Activated CD4-positive, alpha-beta T cell treated with anti-CD3 and anti-CD28 coated beads, Interleukin-2, Interleukin-4, amounts not matched to agents 100 ng/mL and 50 ng/mL, durations not matched to agents 16 hours and 8 hours (primary cell): ENCODE data around the gene PLSCR5.

Experiments used
- DNase-seq: peaks from one replicate; pipeline ENCODE4 v3.0.0-alpha.2; 2020; ENCODE audit warnings: low spot score

The PLSCR5 gene

DNA sequence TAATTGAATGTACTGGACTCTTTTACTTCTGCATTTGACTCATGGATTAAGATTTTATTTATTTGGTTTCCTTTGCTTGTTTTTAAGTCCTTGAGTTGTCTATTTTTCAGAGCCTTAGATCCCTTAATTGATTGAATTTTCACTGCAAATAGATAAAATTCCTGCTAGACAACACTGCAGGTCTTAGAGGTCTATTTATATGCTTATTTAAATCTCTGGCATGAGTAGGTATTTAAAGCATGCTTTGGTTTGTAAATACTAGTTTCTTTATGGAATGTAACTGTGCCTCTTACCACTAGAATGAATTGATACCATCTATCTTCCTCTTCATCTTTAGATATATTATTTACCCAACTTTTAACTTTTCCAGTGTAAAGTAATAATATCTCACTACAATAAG, 20.0 kb downstream of the PLSCR5 start:
- no peak for DNase-seq

DNA sequence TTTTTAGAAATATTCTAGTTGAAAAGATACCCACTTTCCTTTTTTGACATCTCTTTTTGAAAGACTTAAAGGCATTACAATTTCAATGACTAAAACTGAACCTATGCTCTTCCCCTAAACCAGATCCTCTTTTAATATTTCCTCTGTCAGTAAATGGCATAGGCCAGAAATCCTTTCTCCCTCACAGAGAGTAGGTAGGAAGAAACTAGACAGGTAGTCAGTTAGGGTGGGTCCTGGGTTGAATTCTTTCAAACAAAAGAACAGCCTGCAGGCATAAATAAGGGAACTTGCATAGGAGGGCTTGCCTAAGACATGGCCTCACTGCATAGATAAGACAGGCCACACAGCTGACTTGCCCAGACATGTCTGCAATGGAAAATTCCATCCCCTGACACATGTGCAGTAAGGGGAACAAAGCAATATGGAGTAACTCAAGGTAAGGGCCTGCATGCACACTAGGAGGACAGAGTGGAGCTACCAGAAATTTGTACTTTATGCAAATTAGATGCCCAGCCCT, 23.1 kb downstream of the PLSCR5 start:
- no peak for DNase-seq

DNA sequence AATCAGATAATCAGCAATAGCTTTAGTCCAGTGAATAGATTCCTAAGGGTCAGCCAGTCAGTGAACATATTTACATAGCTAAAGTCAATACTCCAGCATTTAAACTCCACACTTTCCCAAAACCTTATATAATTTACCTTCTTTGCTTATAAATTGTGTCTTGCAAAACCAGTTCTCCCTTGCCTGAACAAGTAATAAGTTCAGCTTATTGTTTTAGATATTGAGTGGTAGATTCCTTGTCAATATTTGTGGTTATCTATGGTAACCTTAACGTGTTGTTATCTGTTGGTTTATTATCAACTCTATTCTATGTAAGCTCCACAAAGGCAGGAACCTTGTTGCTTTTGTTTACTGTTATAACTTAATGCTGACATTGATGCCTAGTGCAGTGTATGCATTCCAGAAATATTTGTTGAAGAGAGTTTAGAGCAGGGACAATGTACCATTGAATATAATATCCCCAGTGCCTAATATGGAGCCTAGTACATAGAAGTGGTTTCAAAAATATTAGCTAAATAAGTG, 24.0 kb downstream of the PLSCR5 start:
- DNase-seq, result no peak

DNA sequence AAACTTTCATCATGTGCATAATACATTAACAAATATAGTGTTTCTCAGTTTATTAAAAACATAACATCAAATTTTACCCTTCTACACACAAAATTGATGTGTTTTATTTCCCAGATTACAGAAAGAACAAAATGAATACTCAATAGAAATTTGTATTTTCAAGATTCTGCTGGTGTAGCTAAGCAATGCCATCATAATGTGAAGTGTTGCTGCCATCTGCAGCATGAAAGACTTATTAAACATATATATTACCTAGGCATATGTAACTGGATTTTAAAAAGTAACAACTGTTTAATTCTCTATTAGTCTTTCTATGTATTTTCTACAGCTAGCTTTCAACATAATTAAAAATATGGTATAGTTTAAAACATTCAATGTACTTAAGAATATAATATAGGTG, 27.5 kb downstream of the PLSCR5 start:
- peak; percentile 11 for DNase-seq

DNA sequence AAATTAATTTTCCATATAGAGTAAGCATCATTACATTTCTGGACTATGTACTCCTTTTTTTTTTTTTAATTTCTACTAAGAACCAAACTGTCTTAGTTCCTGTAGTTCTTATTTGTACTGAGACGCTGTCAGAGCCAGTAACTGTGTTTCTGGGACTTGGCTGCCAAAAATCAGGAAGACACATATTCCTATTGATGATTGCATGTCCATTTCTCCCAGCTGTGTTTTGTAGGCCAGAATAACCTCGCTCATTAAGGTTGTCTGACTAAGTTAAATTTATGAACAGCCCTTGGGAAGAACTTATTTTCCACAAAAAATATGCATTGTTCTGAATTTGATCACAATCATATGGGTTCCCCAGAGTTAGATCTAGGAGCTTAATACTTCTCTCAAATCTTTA, 29.5 kb downstream of the PLSCR5 start:
- DNase-seq, result no peak

DNA sequence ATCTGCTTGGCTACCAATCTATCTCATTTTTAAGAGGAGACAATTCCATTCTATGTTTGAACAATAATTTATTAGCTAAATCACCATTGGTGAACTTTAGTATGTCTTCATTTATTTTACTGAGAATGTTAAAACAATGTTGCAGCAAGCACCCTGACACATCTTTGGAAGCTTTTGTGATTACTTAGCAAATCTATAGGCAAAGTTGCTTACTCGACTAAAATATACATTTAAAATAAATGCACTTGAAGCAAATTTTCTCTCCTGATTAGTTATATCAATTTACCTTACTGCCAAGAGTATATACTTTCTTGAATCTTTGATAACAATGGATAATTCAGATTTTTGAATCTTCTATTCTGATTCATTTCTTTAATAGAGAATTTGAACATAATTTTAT, 31.0 kb downstream of the PLSCR5 start:
- DNase-seq, result no peak

DNA sequence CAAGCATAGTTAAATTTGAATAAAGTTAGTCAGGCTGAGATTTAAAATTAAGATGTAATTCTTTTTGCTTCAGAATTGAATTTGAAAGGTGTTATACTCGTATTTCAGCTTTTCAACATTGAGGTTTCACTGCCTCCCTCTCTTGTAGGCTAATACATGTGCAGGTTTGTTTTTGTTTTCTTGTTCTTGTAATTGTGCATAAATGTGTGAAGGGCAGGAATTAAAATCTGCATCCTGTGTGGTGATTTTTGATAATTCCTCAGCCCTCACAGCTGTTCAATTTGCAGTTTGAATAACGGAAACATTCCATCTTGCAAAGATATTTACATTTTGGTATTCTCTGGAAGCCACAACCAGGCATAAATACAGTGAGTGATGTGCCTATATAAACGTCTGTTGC, 35.8 kb downstream of the PLSCR5 start:
- DNase-seq, result no peak

DNA sequence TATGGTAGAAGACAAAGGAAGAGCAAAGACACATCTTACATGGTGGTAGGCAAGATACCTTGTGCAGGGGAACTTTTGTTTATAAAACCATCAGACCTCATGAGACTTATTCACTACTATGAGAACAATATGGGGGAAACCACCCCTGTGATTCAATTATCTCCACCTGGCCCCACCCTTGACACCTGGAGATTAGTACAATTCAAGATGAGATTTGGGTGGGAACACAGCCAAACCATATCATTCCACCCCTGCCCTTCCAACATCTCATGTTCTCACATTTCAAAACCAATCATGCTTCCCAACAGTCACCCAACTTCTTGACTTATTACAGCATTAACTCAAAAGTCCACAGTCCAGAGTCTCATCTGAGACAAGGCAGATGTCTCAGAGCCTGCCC, 39.0 kb downstream of the PLSCR5 start:
- no peak for DNase-seq

DNA sequence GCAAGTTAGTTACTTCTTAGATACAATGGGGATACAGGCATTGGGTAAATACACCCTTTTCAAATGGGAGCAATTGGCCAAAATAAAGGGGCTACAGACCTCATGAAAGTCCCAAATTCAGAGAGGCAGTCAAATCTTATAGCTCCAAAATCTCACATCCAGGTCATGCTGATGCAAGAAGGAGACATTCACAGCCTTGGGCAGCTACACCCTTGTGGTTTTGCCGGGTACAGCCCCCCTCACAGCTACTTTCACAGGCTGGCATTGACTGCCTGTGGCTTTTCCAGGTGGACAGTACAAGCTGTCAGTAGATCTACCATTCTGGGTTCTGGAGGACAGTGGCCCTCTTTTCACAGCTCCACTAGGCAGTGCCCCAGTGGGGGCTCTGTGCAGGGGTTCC, 43.3 kb downstream of the PLSCR5 start:
- DNase-seq, result no peak

DNA sequence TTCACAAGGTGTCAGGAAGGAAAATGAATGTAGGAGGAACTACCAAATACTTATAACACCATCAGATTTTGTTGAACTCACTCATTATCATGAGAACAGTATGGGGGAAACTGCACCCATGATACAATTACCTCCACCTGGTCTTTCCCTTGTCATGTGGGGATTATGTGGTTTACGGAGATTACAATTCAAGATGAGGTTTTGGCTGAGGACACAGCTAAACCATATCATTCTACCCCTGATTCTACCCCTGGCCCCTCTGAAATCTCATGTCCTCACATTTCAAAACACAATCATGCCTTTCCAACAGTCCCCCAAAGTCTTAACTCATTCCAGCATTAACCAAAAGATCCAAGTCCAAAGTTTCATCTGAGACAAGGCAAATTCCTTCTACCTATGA, 43.7 kb downstream of the PLSCR5 start:
- no peak for DNase-seq

DNA sequence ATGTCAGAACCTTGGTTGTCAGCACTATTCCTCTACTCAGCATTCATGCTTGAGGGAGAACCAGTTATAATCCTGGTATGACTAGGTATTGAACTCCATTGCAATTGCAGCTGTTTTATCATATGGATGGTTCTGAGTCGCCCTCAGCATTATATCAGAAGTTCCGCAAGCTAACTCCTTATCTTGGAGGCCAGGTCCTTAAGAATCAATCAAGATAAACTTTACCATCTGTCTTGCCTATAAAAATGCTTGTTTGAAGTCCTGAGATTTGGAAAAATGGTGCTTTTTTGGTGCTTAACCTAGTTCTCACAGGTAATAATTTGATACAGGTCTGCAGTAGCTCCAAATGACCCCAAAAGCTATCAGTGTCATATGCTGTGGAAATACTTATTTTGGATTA, 44.5 kb downstream of the PLSCR5 start:
- no peak for DNase-seq

DNA sequence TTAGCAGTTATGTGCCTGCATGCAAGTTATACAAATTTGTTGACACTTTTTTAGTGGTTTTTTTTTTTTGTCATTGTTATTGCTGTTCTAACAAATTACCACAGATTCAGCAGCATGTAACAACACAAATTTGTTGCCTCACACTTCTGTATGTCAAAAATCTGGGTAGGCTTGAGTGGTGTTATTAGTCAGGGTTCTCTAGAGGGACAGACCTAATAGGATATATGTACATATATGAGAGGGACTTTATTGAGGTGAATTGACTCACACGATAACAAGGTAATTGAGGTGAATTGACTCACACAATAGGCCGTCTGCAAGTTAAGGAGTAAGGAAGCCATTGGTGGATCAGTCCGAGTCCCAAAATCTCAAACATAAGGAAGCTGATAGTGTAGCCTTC, 45.8 kb downstream of the PLSCR5 start:
- no peak for DNase-seq

DNA sequence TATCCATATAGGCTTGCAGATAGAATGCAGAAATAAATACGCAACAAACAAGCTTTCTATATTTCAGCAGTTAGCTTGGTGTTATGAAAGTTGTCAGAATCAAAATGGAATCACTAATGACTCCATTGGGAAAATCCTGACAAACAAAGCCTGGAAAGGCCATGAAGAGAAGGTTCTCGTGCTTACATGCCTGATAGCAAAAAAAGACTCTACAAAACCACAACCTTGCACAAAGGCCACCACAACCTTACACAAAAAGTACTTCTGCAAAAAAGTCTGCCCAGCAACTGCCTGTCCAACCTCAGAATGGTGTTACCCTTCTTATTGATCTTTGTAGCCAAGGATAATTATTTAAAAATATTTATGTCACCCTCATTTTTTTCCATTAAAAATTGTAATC, 46.4 kb downstream of the PLSCR5 start:
- DNase-seq, result no peak

DNA sequence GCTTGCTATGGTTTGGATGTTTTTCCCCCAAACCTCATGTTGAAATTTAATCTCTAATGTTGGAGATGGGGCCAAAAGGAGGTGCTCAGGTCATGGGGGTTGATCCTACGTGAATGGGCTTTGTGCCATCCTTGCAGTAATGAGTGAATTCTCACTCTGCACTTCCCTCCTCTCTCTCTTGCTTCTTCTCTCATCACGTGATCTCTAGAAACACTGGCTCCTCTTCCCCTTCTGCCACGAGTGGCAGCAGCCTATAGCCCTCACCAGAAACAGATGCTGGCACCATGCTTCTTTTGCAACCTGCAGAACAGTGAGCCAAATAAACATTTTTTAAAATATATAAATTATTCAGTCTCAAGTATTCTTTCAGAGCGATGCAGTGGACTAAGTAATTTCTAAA, 47.4 kb downstream of the PLSCR5 start:
- DNase-seq, result no peak

DNA sequence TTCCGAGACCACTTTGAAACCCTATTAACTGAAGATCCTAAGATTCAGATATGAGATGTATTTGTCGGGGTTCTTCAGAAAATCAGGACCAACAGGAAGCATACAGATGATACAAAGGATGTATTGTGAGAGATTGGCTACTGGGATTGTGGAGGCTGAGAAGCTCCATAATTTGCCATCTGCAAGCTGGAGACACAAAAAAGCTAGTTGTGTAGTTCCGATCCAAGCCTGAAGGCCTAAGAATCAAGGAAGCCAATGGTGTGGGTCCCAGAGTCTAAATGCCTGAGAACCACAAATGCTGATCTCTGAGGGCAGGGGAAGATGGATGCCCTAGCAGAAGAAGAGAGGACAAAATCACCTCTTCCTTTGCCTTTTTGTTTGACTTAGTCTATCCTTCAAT, 49.8 kb downstream of the PLSCR5 start:
- DNase-seq, result no peak

DNA sequence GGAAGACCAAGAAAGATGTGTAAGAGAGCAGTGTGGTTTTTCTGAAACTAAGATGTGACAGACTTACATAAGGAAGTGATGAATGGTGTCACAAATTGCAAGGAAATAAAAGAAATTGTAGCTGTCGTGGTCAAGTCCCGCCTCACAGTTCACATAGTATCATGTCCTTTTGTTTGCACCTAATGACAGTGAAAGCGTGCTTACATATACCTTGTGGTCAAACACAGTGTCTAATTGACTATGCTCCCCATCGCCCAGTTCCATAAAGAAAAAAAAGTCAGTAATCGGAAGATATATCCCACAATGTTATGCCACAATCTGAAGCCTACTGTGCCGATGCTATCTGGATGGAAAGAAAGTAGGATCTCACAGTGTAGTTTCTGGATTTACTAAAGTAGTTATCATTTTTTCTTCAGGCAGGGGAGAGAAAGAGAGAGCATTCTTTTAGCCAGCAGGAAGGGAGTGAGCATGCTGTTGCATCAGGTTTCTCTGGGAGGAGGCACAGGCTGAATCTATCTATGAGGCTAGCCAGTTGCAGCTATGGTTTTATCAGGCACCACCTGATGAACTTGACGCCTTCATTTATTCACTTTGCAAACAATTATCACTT, 50.9 kb downstream of the PLSCR5 start:
- DNase-seq, result no peak

DNA sequence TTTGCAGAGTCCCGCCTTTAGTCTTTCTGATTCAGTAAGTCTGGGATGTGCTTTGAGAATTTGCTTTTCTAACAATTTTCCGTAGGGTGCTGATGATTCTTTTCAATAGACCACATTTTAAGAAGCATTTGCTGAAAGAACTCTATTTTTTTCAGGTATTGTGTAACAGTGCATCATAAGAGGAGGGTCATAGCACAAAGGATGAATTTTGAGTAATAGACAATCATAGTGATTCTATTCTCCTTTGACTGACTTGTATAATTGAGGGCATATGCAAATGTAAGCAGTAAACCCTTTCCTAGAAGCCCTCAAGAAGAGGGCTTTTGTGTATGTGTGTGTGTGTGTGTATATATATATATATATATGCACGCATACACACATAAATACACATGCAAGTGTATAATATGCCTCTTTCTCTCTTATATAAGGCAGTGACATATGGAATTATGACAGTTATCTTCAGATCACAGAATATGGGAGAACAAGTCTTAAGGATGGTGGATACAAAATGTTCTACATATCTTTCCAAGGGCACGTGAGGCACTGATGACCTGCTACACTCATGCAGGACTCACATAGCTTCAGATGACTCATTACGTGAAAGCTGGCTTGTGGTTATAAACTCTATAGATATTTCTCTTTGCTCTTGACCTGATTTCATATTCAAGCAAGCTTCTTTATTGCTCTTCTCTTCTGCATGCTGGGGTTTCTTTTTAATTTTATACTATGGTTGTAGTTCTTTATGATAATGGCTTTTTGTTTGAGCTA, 54.2 kb downstream of the PLSCR5 start:
- DNase-seq, result peak; percentile 52

DNA sequence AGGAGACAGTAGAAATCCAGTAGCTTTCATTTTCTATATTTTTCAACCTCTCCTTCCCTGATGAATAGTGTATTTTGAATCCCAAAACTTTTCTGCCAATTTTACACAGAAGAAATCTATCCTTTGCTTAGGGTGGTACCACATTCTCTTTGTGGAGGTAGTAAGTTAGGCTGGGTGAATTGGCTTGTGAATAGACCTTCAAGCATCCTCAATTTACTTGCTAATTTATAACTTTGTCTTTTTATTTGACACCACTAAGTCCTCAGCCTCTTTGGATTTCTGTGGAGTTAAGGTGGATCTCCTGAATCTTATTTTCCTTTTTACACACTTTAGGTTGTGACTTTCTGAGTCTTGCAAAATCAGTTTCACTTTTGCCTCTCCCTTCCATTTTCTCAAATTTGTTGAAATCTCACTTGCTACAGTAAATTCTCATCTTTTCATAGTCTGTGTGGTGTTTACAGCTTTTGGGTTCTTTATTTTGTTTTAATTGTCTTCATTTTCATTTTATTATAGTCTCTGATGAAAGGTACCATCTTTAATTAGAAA, 55.0 kb downstream of the PLSCR5 start:
- DNase-seq, result no peak

DNA sequence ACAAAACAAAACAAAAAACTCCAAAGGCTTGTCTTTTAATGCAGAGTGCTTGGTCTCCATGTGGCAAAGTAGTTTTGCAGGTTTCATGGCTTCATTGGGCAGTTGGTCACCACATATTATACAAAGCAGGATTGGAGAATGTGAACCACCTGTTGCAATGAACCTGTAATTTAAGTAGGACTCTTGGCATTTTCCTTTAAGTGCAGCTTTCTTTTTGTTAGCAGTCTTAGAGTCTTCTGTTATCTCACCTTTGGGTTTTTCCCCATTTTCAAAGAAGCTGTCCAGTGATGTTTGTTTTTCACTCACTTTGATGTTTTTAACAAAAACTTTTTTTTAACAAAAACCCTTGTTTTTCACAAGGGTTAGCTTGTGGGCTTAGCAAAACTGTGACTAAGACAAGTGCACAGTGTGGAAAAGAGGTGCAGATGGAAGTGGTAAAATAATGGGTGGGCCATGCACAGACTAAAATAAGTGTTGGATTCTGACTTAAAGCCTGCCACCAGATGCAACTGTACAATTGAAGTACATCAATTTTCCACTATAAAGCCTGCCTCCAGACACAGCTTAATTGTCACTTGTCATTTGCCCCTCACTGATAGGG, 57.8 kb downstream of the PLSCR5 start:
- no peak for DNase-seq

DNA sequence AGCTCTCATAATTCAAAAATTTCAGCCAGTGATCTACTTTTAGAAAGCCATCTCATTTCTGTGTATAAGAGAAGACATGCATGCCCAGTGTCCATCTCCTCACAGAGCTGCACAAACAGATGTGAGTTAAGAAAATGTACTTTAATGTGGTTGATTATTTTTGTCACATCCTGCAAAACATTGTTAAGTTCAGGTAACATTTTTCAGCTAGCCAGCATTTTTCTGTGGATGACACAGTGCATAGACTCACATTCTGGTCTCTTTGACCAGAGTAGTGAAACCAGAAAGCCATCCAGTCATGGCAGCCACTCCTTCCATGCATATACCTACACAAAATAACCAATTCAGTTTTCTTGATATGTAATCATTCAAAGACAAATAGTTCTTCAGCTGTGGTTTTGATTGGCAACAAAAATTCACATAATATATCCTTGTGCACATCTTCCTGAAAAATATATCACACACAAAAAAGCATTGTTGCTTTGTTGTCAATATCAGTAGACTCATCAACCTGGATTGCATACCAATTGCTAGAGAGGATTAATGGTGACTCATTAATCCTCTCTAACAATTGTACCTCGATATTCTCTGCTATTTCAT, 58.7 kb downstream of the PLSCR5 start:
- no peak for DNase-seq

DNA sequence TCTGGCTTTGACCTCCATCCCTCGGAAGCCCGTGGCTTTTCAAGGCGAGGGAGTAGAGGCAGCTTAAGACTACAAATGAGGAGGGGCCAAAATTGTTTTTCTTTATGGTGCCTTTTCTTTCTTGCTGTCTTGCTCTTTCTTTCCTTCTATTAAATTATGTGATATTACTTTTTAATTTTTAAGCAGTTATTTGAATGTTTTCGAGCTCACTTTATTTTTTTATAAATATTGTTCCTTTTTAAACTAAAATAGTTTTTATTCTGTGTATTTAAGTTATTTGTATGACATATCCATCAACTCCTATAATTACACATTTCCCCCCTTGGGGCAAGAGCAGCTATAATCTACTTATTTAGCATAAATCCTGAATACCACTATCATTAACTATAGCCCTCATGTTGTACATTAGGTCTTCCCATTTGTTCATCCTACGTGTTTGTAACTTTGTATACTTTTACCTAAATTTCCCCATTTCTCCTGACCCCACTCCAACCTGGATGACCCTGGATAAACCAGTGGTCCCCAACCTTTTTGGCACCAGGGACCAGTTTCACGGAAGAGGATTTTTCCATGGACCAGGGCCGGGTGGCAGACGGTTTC, 60.1 kb downstream of the PLSCR5 start:
- no peak for DNase-seq
